Activated CD4-positive, alpha-beta T cell treated with anti-CD3 and anti-CD28 coated beads, Interleukin-2, amount 50 U/mL, for 24 hours (primary cell): ENCODE measurements around the gene STX2.
A peak's percentile ranks its signal among the peaks of the same experiment; 100 is the strongest.
"Not testable (repeated sequence)": the region's sequence is repeated elsewhere in the genome, so short reads cannot be mapped to it uniquely, and the experiment has no call there.

Experiments
- DNase-seq, 2 donors: peaks; one replicate each; pipeline ENCODE4 v3.0.0-alpha.2; 2020; ENCODE audit warnings: low read depth in 1 of 2, low spot score in 1 of 2

Gene STX2

DNA sequence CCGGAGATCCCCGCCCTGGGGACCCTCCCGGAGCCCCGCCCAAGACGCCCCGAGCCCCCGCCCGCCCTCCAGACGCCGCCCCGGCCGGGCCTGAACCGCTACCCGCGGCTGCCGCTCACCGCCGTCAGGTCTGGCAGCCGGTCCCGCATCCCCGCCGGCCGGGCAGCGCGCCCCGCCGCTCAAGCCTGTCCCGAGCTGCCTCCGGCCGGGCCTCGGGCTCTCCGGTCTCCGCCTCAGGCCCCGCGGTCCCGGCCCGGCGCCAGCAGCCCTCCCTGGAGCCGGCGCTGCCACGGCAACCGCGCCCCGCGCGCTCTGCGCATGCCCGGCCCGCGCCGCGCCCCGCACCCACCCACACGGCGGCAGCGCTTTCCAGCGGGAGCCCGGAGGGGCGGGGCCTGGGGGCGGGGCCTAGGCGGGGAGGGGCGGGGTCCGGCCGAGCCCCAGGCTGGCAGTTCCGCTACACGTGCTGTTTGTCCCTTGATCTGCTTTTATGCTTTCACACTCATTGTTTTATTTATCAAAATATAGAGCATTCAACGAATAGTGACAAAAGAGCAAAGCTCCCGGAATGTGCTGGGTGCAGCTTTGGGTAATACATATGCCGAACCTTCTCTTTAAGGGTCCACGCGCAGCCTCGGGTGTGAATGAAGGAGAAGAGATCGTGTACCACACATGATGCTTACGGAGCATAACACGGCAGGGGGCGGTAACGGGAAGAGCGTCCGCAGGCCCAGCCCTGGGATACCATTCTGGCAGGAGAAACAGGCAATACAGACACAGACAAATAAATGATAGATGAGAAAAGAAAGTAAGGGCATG lies at the start of gene STX2:
Gene STX2 (minus strand): TSS at position 300 of the 819 bp plus-strand sequence. CDS start 151 bp downstream, at position 149.
- peak; percentile 81 to 84 for DNase-seq

DNA sequence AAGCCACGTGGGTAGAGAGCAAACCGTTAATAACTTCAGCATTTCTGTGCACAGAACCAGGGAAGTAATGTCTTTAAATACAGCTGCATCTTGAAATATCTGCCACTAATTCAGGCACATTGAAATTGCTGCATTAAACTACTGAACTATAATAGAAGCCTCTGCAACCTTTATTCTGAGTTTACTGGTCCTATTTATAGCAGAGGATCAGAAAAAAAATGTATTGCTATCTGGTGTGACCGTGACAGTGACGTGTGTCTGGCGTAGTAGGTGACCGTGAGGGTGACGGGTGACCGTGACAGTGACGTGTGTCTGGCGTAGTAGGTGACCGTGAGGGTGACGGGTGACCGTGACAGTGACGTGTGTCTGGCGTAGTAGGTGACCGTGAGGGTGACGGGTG lies 48.1 kb upstream of the STX2 start:
- DNase-seq: not testable (repeated sequence)

DNA sequence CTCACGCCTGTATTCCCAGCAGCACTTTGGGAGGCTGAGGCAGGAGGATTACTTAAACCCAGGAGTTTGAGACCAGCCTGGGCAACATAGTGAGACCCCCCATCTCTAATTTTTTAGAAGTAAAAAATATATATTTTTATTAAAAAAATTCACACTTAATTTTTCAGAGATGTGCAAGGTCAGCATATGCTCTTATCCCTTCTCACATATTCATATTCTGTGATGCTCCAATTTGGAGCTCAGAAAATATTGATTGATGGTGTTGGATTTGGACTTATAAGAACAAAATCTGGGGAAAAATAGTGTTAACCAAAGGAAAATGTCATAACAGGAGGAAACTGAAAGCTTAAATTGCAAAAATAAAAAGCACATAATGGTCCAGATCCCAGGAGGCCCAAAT lies 42.5 kb upstream of the STX2 start:
- DNase-seq: no peak

- DNase-seq: no peak
Observed at GRCh38 chr12:130881046-130881445, 42.0 kb upstream of the STX2 start.

DNA sequence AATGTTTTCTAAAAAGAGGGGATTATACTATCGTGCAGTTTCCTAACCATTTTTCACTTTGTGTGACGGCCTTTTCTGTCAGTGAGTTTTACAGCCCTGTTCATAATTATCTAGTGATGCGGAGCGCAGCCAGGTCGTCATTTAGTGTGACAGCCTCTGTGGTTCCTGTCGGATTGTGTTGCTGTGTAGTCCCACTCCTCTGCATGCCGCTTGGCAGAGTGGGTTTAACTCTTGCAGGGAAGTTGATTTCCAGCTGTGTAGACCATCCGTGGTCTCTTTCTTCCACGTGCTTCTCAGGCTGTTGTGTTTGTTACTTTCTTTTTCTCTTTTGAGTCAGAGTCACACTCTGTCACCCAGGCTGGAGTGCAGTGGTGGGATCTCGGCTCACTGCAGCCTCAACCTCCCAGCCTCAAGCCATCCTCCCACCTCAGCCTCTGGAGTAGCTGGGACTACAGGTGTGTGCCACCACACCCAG lies 41.4 kb upstream of the STX2 start:
- peak in 1 of 2 donors; percentile 13 for DNase-seq

GRCh38 chr12:130879781-130880389 lies 40.8 kb upstream of the STX2 start:
- DNase-seq: no peak

DNA sequence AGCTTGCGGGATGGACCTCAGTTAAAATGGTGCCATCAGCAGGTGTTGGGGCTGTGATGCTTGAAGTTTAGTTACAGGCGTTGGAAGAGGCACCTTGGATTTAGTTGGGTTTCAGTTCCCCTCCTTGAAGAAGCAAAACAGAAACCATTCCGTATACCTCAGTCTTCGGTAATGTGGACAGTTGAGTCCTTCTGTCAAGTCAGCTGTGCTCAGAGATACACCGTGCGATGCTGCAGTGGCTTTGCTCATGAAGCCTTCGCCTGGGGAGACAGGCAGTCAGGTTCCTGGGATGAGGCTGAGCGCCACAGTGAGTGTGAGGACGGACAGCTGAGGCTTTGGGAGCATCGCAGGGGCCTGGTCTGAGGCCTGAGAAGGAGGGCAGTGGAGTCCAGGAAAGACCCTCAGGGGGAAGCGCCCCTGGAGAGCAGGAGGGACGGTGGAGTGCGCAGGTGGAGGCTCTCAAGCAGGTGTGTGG lies 40.2 kb upstream of the STX2 start:
- DNase-seq: no peak

DNA sequence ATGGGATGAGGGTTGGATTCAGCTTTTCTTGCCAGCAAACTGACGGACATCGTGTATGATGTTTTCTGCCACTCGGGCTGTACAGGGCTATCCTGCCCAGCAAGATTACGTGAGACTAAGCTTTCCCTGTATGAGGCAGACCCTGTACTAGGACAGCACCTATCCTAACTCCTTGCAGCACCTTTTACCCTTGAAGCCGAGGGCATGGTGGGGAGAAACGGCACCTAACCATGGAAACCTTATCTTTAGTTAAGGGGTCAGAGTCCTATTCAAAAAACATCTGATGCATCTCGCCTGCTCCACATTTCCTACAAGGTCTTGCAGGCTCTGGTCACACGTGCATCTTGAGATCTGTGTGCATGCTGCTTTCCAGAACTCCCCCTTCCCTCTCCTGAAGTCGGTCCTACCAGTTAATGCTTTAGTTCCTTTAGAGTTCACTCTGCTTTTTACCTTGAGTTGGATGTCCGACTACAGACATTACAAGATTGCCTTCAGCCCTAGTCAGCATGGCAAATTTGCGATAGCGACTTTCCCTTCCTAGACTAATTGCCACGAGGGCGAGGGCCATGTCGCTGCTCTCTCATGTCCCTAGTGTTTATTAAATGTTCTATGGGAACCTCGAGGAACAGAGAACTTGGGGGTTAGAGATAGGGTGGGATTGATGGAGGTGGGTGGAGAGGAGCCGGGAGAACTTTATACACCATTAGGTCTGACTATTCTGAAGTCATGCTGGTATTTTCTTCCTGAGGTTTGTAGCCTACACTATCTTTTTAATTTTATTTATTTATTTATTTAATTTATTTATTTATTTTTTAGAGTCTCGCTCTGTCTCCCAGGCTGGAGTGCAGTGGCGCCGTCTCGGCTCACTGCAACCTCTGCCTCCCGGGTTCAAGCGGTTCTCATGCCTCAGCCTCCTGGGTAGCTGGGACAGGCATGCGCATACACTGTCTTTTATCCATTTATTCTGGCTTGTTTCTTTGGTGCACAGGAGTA lies 39.4 kb upstream of the STX2 start:
- no peak for DNase-seq

DNA sequence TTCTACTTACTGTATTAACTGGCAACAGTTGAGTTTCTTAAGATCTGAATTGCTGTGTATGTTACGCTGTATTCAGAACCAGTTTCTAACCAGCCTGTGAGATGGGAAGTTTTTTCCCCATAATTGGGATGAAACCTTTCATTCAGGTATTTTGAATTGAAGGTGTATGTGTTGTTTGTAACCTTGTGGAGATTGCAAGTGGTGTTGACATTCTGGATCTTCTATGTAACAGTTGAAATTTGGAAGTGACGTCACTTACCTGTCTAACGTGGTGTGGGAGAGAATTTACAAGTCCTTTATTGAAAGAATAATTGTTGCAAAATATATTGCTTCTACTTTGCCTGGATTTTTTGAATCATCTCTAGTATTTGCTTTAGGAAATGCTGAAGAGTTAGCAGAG lies 38.3 kb upstream of the STX2 start:
- no peak for DNase-seq

GRCh38 chr12:130876758-130877157 lies 37.7 kb upstream of the STX2 start:
- no peak for DNase-seq

GRCh38 chr12:130876297-130876696 lies 37.2 kb upstream of the STX2 start:
- no peak for DNase-seq

DNA sequence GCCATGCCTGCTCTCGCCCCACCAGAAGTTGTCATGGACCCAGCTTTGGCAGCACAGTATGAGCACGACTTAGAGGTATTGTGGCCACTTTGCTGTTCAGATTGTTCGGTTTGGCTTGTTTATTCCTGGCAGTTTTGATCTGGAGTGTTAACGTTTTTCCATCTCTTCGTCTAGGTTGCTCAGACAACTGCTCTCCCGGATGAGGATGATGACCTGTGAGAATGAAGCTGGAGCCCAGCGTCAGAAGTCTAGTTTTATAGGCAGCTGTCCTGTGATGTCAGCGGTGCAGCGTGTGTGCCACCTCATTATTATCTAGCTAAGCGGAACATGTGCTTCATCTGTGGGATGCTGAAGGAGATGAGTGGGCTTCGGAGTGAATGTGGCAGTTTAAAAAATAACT lies 36.7 kb upstream of the STX2 start:
- not testable (repeated sequence) for DNase-seq

DNA sequence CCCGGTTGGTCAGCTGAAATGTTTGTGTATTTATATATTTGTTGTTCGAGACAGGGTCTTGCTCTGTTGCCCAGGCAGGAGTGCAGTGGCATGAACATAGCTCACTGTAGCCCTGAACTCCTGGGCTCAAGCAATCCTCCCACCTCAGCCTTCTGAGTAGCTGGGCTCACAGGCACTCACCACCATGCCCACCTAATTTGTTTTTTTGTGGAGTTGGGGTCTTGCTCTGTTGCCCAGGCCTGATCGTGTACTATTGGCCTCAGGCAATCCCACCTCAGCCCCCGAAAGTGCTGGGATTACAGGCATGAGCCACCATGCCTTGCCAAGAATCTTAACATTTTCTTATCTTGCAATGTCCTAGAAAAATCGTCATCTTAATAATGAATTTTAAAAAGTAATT lies 36.1 kb upstream of the STX2 start:
- DNase-seq: no peak

- no peak for DNase-seq
Observed at GRCh38 chr12:130874696-130875095, 35.6 kb upstream of the STX2 start.

DNA sequence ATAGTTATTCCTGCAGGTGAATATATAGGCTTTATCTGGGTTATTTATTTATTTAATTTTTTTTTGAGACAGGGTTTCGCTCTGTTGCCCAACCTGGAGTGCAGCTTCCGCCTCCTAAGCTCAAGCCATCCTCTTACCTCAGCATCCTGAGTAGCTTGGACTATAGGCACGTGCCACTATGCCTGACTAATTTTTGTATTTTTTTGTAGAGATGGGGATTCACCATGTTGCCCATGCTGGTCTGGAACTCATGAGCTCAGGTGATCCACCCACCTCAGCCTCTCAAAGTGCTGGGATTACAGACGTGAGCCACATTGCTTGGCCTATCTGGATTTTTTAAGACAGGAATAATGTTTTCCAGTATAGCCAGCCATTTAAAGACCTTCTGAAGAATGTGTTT lies 34.8 kb upstream of the STX2 start:
- no peak for DNase-seq

GRCh38 chr12:130873106-130873795 lies 34.2 kb upstream of the STX2 start:
- DNase-seq: no peak

DNA sequence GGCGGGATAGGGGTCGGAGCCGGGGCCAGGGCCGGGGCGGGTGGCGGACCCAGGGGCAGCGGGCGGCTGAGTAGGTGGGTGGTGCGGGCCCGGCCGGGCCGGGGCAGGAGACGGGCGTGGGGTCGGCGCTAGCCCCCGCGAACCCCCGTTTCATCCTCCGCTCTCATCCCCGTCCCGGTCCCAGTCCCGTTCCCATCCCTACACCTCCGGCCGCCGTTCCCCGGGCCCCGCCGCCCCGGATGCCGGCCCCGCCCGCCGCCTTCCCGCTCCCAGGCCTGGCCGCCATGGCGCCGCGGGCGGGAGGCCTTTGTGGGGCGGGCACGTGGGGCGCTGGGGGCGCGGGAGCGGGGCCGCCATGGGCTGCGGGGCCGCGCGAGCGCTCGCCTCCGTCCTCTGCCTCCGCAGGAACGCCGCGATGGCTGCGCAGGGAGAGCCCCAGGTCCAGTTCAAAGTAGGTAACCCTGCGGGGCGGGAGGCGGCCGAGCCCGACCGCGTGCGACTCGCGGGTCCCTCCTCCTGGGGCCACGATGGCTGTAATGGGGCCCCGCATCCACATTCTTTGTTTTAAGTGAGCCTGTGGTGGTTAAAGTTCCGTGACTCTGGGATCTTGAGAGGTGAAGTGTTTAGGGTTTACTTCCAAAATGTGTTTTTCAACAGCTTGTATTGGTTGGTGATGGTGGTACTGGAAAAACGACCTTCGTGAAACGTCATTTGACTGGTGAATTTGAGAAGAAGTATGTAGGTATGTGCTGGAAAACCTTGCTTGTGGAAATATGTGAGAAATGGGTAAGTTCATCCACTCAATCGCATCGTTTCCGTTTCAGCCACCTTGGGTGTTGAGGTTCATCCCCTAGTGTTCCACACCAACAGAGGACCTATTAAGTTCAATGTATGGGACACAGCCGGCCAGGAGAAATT lies 33.4 kb upstream of the STX2 start:
- DNase-seq: peak in 1 of 2 donors; percentile 25

DNA sequence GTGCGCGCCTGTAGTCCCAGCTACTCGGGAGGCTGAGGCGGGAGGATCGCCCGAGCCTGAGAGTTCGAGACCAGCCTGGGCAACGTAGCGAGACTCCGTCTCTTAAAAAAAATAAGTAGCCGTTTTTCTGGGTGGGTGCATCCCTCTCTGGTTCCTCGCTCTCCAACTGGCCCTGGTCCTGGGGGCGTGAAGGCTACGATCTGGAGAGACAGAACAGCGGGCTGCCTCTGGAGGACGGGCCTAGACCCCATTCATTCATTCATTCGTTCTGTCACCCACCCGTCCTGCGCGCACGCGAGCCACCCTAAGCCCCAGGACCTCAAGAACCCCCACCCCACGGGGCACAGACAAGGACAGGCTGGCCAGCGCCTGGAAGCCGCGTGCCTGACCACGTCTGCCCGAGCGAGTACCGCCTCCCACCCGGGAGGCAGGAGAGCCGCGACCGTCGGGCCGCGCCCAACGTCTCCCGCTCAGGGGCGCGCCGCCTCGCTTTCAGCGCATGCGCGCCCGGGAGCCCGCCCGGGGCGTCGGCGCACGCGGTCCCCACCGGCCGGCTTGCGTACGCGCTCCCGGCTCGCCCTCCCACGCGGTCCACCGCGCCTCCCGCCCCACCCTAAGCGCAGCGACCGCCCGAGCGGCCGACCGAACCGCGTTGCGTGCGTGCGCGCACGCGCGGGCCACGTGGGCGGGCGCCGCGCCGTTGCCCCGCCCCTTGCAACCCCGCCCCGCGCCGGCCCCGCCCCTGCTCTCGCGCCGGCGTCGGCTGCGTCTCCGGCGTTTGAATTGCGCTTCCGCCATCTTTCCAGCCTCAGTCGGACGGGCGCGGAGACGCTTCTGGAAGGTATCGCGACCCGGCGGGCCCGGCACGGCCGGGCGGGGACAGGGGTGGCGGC lies 32.5 kb upstream of the STX2 start, which contains the start of gene RAN:
Gene RAN (plus strand): TSS at position 781 of the 893 bp plus-strand sequence. CDS start 528 bp downstream, outside the sequence.
- DNase-seq: peak; percentile 87 to 92
